ENCODE measurements around the gene ESYT1.

The ESYT1 gene

GRCh38 chr12:56165369-56165768 lies 37.3 kb downstream of the ESYT1 start:
- Histone ChIP-seq H3K36me3 (ENCODE audit: control insufficient read depth, insufficient read depth, low read length) (peaks cover 36% of the 10 kb centered on the region), H3K27me3 (replicated peaks; ENCODE audit: control insufficient read depth, insufficient read depth, low read length) (no peaks in the 10 kb centered on the region), H3K4me3 (replicated peaks; ENCODE audit: low read depth, low read length) (no peak overlapping the region)
- no peak for TF ChIP-seq CTCF (IDR thresholded peaks at IDR 0.05; ENCODE audit: insufficient read depth, low read length, poor library complexity, severe bottlenecking)
- no peak for DNase-seq (ENCODE audit: extremely low read depth, insufficient read length)

- Histone ChIP-seq H3K4me3 (replicated peaks; ENCODE audit: low read depth, low read length) (no peak overlapping the region), H3K27me3 (replicated peaks; ENCODE audit: control insufficient read depth, insufficient read depth, low read length) (no peaks in the 10 kb centered on the region), H3K36me3 (ENCODE audit: control insufficient read depth, insufficient read depth, low read length) (peaks cover 36% of the 10 kb centered on the region)
- no peak for TF ChIP-seq CTCF (IDR thresholded peaks at IDR 0.05; ENCODE audit: insufficient read depth, low read length, poor library complexity, severe bottlenecking)
- DNase-seq (ENCODE audit: extremely low read depth, insufficient read length), result no peak
Measured at GRCh38 chr12:56169229-56169759, 41.2 kb downstream of the ESYT1 start.

GRCh38 chr12:56172839-56173238 lies 44.8 kb downstream of the ESYT1 start:
- H3K27me3 ChIP-seq (replicated peaks; ENCODE audit: control insufficient read depth, insufficient read depth, low read length), result no peaks in the 10 kb centered on the region
- no peak for TF ChIP-seq CTCF (IDR thresholded peaks at IDR 0.05; ENCODE audit: insufficient read depth, low read length, poor library complexity, severe bottlenecking)
- H3K36me3 ChIP-seq (ENCODE audit: control insufficient read depth, insufficient read depth, low read length), result peaks cover 30% of the 10 kb centered on the region
- no peak overlapping the region for H3K4me3 ChIP-seq (replicated peaks; ENCODE audit: low read depth, low read length)
- no peak for DNase-seq (ENCODE audit: extremely low read depth, insufficient read length)

GRCh38 chr12:56178347-56178746 lies 50.3 kb downstream of the ESYT1 start:
- DNase-seq (ENCODE audit: extremely low read depth, insufficient read length), result no peak
- no peaks in the 10 kb centered on the region for H3K27me3 ChIP-seq (replicated peaks; ENCODE audit: control insufficient read depth, insufficient read depth, low read length)
- no peak for TF ChIP-seq CTCF (IDR thresholded peaks at IDR 0.05; ENCODE audit: insufficient read depth, low read length, poor library complexity, severe bottlenecking)
- H3K4me3 ChIP-seq (replicated peaks; ENCODE audit: low read depth, low read length), result no peak overlapping the region
- peaks cover 27% of the 10 kb centered on the region for H3K36me3 ChIP-seq (ENCODE audit: control insufficient read depth, insufficient read depth, low read length)

GRCh38 chr12:56186957-56187356 lies 58.9 kb downstream of the ESYT1 start:
- Histone ChIP-seq H3K36me3 (ENCODE audit: control insufficient read depth, insufficient read depth, low read length) (peaks cover 11% of the 10 kb centered on the region), H3K4me3 (replicated peaks; ENCODE audit: low read depth, low read length) (no peak overlapping the region), H3K27me3 (replicated peaks; ENCODE audit: control insufficient read depth, insufficient read depth, low read length) (no peaks in the 10 kb centered on the region)
- no peak for TF ChIP-seq CTCF (IDR thresholded peaks at IDR 0.05; ENCODE audit: insufficient read depth, low read length, poor library complexity, severe bottlenecking)
- DNase-seq (ENCODE audit: extremely low read depth, insufficient read length), result no peak

Measured in GM06990 (cell line).